CD1c-positive myeloid dendritic cell (primary cell): ENCODE data around the gene GMCL1.

Source experiments
- DNase-seq: peaks from one replicate; pipeline ENCODE4 v3.0.0-alpha.2; 2016; ENCODE audit errors: extremely low spot score

Gene GMCL1

DNA sequence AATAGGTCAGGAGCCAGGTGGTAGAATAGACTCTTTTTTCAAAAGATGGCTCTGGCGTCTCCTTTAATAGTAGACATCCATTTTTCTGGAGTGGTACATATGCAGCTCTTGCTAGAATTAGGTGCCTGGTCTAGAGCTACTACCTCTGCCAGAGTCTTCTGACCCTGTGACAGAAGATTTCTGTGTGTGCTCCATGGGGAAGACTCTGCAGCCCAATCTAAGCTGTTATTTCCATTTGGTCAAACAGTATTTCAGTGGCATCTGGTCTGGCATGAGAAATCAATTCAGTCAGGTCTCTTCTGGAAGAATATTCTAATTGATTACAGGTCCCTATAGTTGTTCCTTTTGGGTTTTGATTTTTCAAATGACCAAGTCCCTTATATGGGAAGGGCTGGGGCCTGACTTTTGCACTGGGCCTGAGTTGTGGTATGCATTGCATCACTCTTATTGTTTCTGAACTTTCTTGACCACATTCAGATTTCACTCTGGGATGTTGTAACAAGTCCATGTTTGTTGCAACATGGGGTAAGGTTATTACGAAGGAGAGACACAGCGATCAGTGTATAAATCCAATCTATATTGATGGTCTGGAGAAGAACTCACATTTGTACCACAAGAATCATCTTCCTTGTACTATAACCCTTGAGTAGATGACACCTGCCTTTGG, 97.5 kb downstream of the GMCL1 start:
- peak; percentile 48 for DNase-seq
